ENCODE results near the gene TTC21A.
"Not testable (repeated sequence)": the region's sequence is repeated elsewhere in the genome, so short reads cannot be mapped to it uniquely, and the experiment has no call there.

TTC21A gene

DNA sequence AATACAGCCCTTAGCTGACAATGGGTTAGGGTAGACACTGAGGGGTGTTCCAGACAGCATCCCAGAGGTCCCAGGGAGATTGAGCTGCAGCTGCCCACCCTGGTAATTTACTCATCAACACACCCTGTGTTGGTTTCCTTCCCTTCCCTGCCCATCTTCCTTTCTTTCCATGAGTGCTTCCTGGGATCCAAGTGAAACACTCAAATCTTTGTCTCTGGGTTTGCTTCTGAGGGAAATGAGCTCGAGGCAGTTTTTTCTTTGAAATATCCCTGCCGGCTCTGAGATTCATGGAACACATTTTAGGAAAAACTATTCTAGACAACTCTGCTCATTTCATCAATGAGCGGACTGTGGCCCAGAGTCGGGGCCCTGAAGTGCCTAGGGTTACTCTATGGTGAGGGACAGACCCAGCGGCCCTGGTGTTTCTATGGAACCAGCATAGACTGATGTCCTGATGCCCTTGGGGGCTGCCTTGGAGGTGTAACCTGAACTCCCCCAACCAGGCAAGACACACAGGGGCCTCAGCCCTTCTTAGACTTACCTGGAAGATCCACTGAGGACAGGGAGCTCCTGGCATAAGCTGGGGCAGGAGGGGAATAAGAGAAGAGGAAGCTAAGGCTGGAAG lies 60.8 kb downstream of the TTC21A start:
- no peak overlapping the region for H2AFZ ChIP-seq (ENCODE audit: low read length, unreplicated experiment)
- H3K36me3 ChIP-seq (ENCODE audit: insufficient read depth, low read length), result no peaks in the 10 kb centered on the region

DNA sequence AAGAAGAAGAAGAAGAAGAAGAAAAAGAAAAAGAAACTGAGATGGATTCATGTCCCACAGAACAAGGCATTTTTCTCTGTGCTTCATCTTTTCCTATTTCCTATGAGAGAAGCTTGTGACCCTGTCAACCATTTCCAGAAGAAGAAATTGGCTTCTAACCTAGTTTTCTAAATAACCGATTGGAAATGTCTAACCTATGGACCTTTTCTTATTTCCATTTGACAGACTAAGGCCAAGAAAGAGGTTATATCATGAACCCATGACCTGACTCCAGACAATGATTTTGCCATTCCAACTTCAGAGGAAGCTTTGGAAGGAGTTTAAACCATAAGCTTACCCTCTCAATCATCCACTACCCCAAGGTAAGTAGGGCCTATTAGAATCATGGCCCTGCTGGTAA lies 62.2 kb downstream of the TTC21A start:
- Histone ChIP-seq H3K4me3 (ENCODE audit: low read depth, low read length) (no peak overlapping the region), H3K79me2 (ENCODE audit: control insufficient read depth, insufficient read depth, low read length, unreplicated experiment) (no peaks in the 10 kb centered on the region), H3K27me3 (ENCODE audit: insufficient read depth, low read length) (no peaks in the 10 kb centered on the region), H3K4me1 (ENCODE audit: control insufficient read depth, insufficient read depth, low read length, unreplicated experiment) (peaks cover 25% of the 10 kb centered on the region), H2AFZ (ENCODE audit: low read length, unreplicated experiment) (no peak overlapping the region), H3K36me3 (ENCODE audit: insufficient read depth, low read length) (no peaks in the 10 kb centered on the region), H3K27ac (ENCODE audit: low read depth, low read length) (no peak overlapping the region)

More for the DNA sequence above, 60.8 kb downstream of the TTC21A start:
- H3K79me2 ChIP-seq (ENCODE audit: control insufficient read depth, insufficient read depth, low read length, unreplicated experiment), result no peaks in the 10 kb centered on the region
- no peak overlapping the region for H3K4me3 ChIP-seq (ENCODE audit: low read depth, low read length)
- peaks cover 25% of the 10 kb centered on the region for H3K4me1 ChIP-seq (ENCODE audit: control insufficient read depth, insufficient read depth, low read length, unreplicated experiment)
- H3K27ac ChIP-seq (ENCODE audit: low read depth, low read length), result 0 out of 2 replicates have a peak overlapping the region, but pooled peaks have one; percentile 85
- H3K27me3 ChIP-seq (ENCODE audit: insufficient read depth, low read length), result no peaks in the 10 kb centered on the region

DNA sequence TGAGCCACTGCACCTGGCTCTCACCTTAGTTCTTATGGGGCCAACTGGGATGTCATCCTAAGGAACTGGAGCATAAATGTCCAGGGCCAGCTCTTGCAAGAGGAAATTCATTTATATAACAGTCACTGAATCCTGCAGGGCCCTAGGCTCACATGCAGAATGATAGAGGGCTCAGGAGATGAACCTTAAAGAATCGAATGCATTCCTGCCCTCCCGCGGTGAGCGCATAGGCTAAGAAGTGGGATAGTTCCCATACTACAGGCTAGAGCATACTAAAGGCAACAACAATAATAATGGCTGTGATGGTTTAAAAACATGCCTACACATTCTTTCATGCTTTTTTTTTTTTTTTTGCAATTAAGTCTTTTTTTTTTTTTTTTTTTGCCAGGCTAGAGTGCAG lies 63.0 kb downstream of the TTC21A start:
- Histone ChIP-seq H3K79me2 (ENCODE audit: control insufficient read depth, insufficient read depth, low read length, unreplicated experiment) (no peaks in the 10 kb centered on the region), H3K27ac (ENCODE audit: low read depth, low read length) (no peak overlapping the region), H3K4me3 (ENCODE audit: low read depth, low read length) (no peak overlapping the region), H3K4me1 (ENCODE audit: control insufficient read depth, insufficient read depth, low read length, unreplicated experiment) (peaks cover 23% of the 10 kb centered on the region), H3K27me3 (ENCODE audit: insufficient read depth, low read length) (no peaks in the 10 kb centered on the region), H3K36me3 (ENCODE audit: insufficient read depth, low read length) (no peaks in the 10 kb centered on the region), H2AFZ (ENCODE audit: low read length, unreplicated experiment) (no peak overlapping the region)

DNA sequence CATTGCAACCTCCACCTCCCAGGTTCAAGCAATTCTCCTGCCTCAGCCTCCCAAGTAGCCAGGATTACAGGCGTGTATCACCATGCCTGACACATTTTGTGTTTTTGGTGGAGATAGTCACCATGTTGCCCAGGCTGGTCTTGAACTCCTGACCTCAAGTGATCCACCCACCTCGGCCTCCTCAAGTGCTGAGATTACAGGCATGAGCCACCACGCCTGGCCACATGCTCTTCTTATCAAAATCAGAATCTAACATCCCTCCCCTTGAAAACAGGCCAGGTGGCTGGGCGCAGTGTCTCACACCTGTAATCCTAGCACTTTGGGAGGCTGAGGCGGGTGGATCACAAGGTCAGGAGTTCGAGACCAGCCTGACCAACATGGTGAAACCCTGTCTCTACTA lies 63.4 kb downstream of the TTC21A start:
- not testable (repeated sequence) for H2AFZ ChIP-seq (ENCODE audit: low read length, unreplicated experiment); H3K27ac ChIP-seq (ENCODE audit: low read depth, low read length); H3K27me3 ChIP-seq (ENCODE audit: insufficient read depth, low read length); H3K36me3 ChIP-seq (ENCODE audit: insufficient read depth, low read length); H3K79me2 ChIP-seq (ENCODE audit: control insufficient read depth, insufficient read depth, low read length, unreplicated experiment); H3K4me3 ChIP-seq (ENCODE audit: low read depth, low read length)
- H3K4me1 ChIP-seq (ENCODE audit: control insufficient read depth, insufficient read depth, low read length, unreplicated experiment), result peaks cover 19% of the 10 kb centered on the region

DNA sequence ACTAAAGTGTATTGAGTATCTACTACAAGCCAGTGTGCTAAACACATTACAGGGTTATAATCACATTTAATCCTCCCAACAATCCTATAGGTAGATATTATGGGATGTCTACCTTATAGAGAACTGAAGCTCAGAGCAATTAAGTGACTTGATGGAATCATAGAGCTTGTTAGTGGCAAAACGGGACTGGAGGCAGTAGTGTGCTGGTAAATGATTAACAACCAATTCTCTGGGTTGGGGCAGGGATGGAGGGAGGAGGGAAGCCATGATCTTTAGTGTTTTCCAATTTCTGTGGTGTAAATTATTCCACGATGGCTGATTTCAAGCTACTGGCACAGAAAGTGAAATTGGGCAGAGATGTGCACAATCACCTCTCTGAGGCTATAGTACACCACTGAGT lies 64.4 kb downstream of the TTC21A start:
- Histone ChIP-seq H3K36me3 (ENCODE audit: insufficient read depth, low read length) (no peaks in the 10 kb centered on the region), H3K79me2 (ENCODE audit: control insufficient read depth, insufficient read depth, low read length, unreplicated experiment) (no peaks in the 10 kb centered on the region), H3K4me1 (ENCODE audit: control insufficient read depth, insufficient read depth, low read length, unreplicated experiment) (peaks cover 11% of the 10 kb centered on the region), H3K4me3 (ENCODE audit: low read depth, low read length) (no peak overlapping the region), H3K27me3 (ENCODE audit: insufficient read depth, low read length) (no peaks in the 10 kb centered on the region), H2AFZ (ENCODE audit: low read length, unreplicated experiment) (no peak overlapping the region), H3K27ac (ENCODE audit: low read depth, low read length) (no peak overlapping the region)

DNA sequence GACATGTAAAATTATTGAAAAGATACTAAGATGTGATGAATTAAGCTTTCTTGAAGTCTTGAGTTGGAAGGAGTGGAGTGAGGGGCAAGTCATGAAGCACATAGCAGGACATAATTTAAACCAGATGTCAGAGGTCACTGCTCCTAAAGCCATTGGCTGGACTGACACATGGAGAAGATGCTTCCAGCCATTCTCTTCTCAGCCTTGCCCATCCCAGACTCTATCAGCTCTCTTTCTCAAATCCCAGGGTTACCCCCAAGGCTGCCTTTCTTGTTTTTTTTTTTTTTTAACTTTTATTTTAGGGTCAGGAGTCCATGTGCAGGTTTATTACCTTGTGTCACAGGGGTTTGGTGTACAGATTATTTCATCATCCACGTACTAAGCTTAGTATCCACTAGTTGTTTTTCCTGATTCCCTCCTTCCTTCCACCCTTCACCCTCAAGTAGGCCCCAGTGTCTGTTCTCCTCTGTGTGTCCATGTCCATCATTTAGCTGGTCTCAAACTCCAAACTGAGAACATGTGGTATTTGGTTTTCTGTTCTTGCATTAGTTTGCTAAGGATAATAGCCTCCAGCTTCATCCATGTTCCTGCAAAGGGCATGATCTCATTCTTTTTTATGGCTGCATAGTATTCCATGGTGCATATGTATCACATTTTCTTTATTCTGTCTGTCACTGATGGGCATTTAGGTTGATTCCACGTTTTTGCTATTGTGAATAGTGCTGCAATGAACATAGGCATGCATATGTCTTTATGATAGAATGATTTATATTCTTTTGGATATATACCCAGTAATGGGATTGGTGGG lies 66.0 kb downstream of the TTC21A start:
- Histone ChIP-seq H3K4me1 (ENCODE audit: control insufficient read depth, insufficient read depth, low read length, unreplicated experiment) (peaks cover 9% of the 10 kb centered on the region), H2AFZ (ENCODE audit: low read length, unreplicated experiment) (no peak overlapping the region), H3K79me2 (ENCODE audit: control insufficient read depth, insufficient read depth, low read length, unreplicated experiment) (no peaks in the 10 kb centered on the region), H3K4me3 (ENCODE audit: low read depth, low read length) (no peak overlapping the region), H3K36me3 (ENCODE audit: insufficient read depth, low read length) (no peaks in the 10 kb centered on the region), H3K27me3 (ENCODE audit: insufficient read depth, low read length) (no peaks in the 10 kb centered on the region), H3K27ac (ENCODE audit: low read depth, low read length) (no peak overlapping the region)

DNA sequence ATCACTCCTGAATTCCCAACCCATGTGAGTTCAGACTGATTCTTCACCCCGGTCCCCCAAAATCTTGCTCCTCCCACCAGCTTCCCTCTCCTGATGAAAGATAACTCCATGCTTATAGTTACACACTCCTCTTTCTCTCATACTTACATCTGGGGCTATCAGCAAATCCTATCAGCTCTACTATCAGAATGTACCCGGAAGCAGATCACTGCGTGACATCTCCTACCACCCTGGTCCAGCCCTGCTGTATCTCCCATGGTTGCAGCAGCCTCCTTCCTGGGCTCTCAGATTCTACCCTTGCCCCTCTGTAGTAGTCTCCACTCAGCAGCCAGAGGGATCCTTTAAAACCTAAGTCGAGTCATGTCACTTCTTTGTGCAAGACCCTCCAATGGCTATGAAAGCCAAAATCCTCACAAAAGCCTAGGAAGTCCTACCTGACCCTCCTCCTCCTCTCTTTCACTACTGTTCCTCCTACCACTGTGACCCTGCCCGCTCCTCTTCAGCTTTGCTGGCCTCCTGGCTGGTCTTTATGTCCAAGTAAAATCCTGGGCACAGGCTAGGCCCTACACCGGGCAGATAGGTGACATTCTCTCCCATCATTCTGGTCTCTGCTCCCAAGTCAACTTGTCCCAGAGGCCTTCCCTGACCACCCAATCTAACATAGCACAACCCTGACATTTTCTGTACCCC lies 68.7 kb downstream of the TTC21A start:
- Histone ChIP-seq H2AFZ (ENCODE audit: low read length, unreplicated experiment) (no peak overlapping the region), H3K27me3 (ENCODE audit: insufficient read depth, low read length) (no peaks in the 10 kb centered on the region), H3K4me1 (ENCODE audit: control insufficient read depth, insufficient read depth, low read length, unreplicated experiment) (peaks cover 29% of the 10 kb centered on the region), H3K27ac (ENCODE audit: low read depth, low read length) (no peak overlapping the region), H3K36me3 (ENCODE audit: insufficient read depth, low read length) (no peaks in the 10 kb centered on the region), H3K79me2 (ENCODE audit: control insufficient read depth, insufficient read depth, low read length, unreplicated experiment) (no peaks in the 10 kb centered on the region), H3K4me3 (ENCODE audit: low read depth, low read length) (no peak overlapping the region)

DNA sequence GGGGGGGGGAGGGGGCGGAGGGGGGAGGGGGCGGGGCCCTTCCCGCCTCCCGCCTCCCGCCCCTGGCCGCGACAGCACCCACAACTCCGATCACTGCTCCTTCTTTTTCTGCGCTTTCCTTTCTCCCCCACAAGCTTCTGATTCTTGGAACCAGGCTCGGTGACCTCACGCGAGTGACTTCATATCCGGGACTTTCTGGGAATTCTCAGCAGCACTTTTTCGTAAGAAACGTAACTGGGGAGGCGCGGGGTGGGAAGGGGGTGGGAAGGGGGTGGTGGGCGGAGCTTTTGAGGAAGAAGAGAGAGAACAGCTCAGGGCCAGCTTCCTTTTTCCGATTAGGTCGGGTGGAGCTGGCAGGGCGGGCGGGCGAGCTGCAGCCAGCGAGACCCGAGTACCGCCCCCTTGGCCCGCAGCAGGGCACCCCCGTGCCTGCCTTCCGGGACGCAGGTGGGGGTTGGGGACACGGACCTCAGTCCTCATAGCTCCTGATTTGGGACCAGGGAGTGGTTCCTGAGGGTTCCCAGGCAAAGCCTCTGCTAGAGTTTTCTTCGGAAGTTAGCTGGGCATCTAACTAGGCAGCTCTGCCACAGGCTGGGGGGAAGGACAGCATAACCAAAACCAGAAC lies 70.3 kb downstream of the TTC21A start:
- H3K4me1 ChIP-seq (ENCODE audit: control insufficient read depth, insufficient read depth, low read length, unreplicated experiment), result peaks cover 29% of the 10 kb centered on the region
- H3K4me3 ChIP-seq (ENCODE audit: low read depth, low read length), result peak overlapping the region; percentile 74
- no peaks in the 10 kb centered on the region for H3K36me3 ChIP-seq (ENCODE audit: insufficient read depth, low read length)
- no peaks in the 10 kb centered on the region for H3K27me3 ChIP-seq (ENCODE audit: insufficient read depth, low read length)
- peak overlapping the region; percentile 90 for H3K27ac ChIP-seq (ENCODE audit: low read depth, low read length)
- H3K79me2 ChIP-seq (ENCODE audit: control insufficient read depth, insufficient read depth, low read length, unreplicated experiment), result no peaks in the 10 kb centered on the region
- H2AFZ ChIP-seq (ENCODE audit: low read length, unreplicated experiment), result peak overlapping the region; percentile 73

DNA sequence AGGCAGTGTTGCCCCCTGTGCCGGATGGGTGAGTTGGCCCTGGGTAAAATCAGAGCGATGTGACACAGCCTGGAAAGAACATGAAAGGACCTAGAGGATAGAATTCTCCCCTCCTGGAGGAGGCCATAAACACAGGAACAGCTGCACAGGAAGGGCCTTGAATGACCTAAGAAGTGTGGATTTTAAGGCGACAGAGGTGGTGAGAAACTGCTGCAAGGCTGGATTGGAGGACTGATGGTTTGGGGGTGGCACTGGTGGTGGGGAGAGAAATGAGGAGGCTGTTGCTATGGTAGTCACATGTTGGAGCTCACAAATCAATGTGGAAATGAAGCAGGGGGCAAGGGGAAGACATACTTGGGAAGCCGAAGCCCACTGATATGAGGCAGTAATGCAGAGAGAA lies 71.1 kb downstream of the TTC21A start:
- H2AFZ ChIP-seq (ENCODE audit: low read length, unreplicated experiment), result no peak overlapping the region
- H3K4me3 ChIP-seq (ENCODE audit: low read depth, low read length), result peak overlapping the region; percentile 73
- peaks cover 29% of the 10 kb centered on the region for H3K4me1 ChIP-seq (ENCODE audit: control insufficient read depth, insufficient read depth, low read length, unreplicated experiment)
- no peaks in the 10 kb centered on the region for H3K36me3 ChIP-seq (ENCODE audit: insufficient read depth, low read length)
- H3K27ac ChIP-seq (ENCODE audit: low read depth, low read length), result peak overlapping the region; percentile 80
- no peaks in the 10 kb centered on the region for H3K27me3 ChIP-seq (ENCODE audit: insufficient read depth, low read length)
- no peaks in the 10 kb centered on the region for H3K79me2 ChIP-seq (ENCODE audit: control insufficient read depth, insufficient read depth, low read length, unreplicated experiment)

DNA sequence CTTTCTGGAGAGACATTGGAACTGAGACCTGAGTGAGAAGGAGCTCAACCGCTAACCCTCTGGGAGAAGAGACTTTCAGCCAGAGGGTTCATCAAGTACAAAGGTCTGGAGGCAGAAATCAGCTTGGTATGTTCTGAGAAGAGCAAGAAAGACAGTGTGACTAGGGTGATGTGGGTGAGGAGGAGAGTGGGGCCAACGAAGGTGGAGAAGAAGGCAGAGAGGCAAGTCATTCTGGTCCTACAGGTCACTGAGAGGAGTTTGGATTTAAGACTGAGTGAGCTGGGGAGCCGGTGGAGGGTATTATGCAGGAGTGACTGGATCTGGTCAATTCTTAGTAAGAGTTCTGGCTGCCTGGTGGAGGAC lies 72.7 kb downstream of the TTC21A start:
- peak overlapping the region; percentile 83 for H2AFZ ChIP-seq (ENCODE audit: low read length, unreplicated experiment)
- no peaks in the 10 kb centered on the region for H3K79me2 ChIP-seq (ENCODE audit: control insufficient read depth, insufficient read depth, low read length, unreplicated experiment)
- H3K27ac ChIP-seq (ENCODE audit: low read depth, low read length), result peak overlapping the region; percentile 24; the same call in 1 of the 2 replicates
- no peaks in the 10 kb centered on the region for H3K36me3 ChIP-seq (ENCODE audit: insufficient read depth, low read length)
- peaks cover 29% of the 10 kb centered on the region for H3K4me1 ChIP-seq (ENCODE audit: control insufficient read depth, insufficient read depth, low read length, unreplicated experiment)
- H3K4me3 ChIP-seq (ENCODE audit: low read depth, low read length), result peak overlapping the region; percentile 69
- H3K27me3 ChIP-seq (ENCODE audit: insufficient read depth, low read length), result no peaks in the 10 kb centered on the region
